HCT116 (cell line): ENCODE results near the gene PPP2R5B. TPM values are rescaled to one million over a fixed set of nuclear protein-coding genes. Genes with fewer than 3 reads are reported as not detected.

ENCODE experiments used
- ATAC-seq: fragments of 200-7000 bp; cut with Tn5 transposase; 2 replicates; pipeline ENCODE4 v1.9.1; 2020; ENCODE audit warnings: mild to moderate bottlenecking, moderate library complexity
- BruUV-seq: library from RNA; stranded (reverse); fragments of 400-500 nt; replicated peaks from 2 replicates; lab custom pipeline; 2021; lab: Mats Ljungman, UMichigan
- CTCF ChIA-PET: fragments of 300-600 bp; sonication (Branson Sonifier 250); formaldehyde crosslinking; loops from one replicate; lab custom pipeline; 2021; ENCODE audit warnings: antibody characterized with exemption; lab: Charles Lee
- POLR2A ChIA-PET: fragments of 300-600, 350-600 bp; sonication (Branson Sonifier 250); formaldehyde crosslinking; loops from one replicate; lab custom pipeline; 2021; ENCODE audit warnings: antibody characterized with exemption; lab: Charles Lee
- RAD21 ChIA-PET, 2 experiments: fragments of 300-600 bp; sonication (Branson Sonifier 250); formaldehyde crosslinking; loops; one replicate each; lab custom pipeline; 2023; ENCODE audit warnings: low total read pairs in 2 of 2; ENCODE audit not compliant: uncharacterized antibody in 2 of 2, unreplicated experiment in 2 of 2, low non-redundant PET in 1 of 2; lab: Charles Lee
- DNase-seq: peaks from one replicate; pipeline ENCODE4 v3.0.0-alpha.2; 2010; ENCODE audit warnings: low read depth, low spot score
- H2AFZ ChIP-seq: fragments of 200-600 bp; shearing (Covaris generic), sonication (generic); 2 replicates; pipeline ENCODE4 v1.6.1; 2017; ENCODE audit warnings: low read depth, mixed run types, mixed read lengths, antibody characterized with exemption, low read length; ENCODE audit not compliant: poor library complexity, severe bottlenecking
- H3K27ac ChIP-seq: 2 replicates; pipeline ENCODE4 v1.5.1; 2012; ENCODE audit warnings: low read depth, low read length
- H3K27me3 ChIP-seq: fragments of 200-600 bp; sonication (generic); 2 replicates; pipeline ENCODE4 v1.6.1; 2016; ENCODE audit warnings: mixed run types, low read length, mixed read lengths; ENCODE audit not compliant: insufficient read depth
- H3K36me3 ChIP-seq, 2 experiments: fragments of 200-500 bp in 1 of 2; fragments of 200-600 bp in 1 of 2; sonication (Bioruptor generic) in 1 of 2; sonication (generic) in 1 of 2; 2 replicates each; pipeline versions ENCODE4 v1.5.1 to v1.6.1; 2014 to 2016; ENCODE audit warnings: low read length in 2 of 2, inconsistent platforms in 1 of 2, mixed read lengths in 1 of 2, mixed run types in 1 of 2; ENCODE audit not compliant: insufficient read depth in 2 of 2, control insufficient read depth in 1 of 2
- H3K4me1 ChIP-seq, 2 experiments: fragments of 200-600 bp in 1 of 2; sonication (generic) in 1 of 2; 2 replicates each; pipeline versions ENCODE4 v1.5.1 to v1.6.1; 2012 to 2017; ENCODE audit warnings: low read length in 2 of 2, inconsistent platforms in 1 of 2, mild to moderate bottlenecking in 1 of 2, mixed read lengths in 1 of 2, mixed run types in 1 of 2, moderate library complexity in 1 of 2; ENCODE audit not compliant: insufficient read depth in 2 of 2, control insufficient read depth in 1 of 2
- H3K4me2 ChIP-seq: fragments of 200-600 bp; sonication (generic); 2 replicates; pipeline ENCODE4 v1.6.1; 2017; ENCODE audit warnings: mixed run types, low read length, mixed read lengths
- H3K4me3 ChIP-seq, 2 experiments: fragments of 200-600 bp in 1 of 2; sonication (generic) in 1 of 2; replicated peaks in 1 of 2; 2 replicates each; pipeline ENCODE4 v1.5.1; 2011 to 2016; ENCODE audit warnings: low read length in 2 of 2, control low read depth in 1 of 2, low read depth in 1 of 2, mild to moderate bottlenecking in 1 of 2, mixed read lengths in 1 of 2, mixed run types in 1 of 2
- H3K79me2 ChIP-seq: fragments of 200-600 bp; sonication (generic); 2 replicates; pipeline ENCODE4 v1.6.1; 2017; ENCODE audit warnings: mild to moderate bottlenecking, mixed run types, low read length, moderate library complexity, mixed read lengths; ENCODE audit not compliant: insufficient read depth
- H3K9ac ChIP-seq: fragments of 200-600 bp; sonication (generic); 2 replicates; pipeline ENCODE4 v1.6.1; 2016; ENCODE audit warnings: low read length, mixed read lengths
- H3K9me2 ChIP-seq: fragments of 200-600 bp; sonication (generic), shearing (Covaris generic); 2 replicates; pipeline ENCODE4 v1.6.1; 2017; ENCODE audit warnings: mixed run types, mild to moderate bottlenecking, moderate library complexity; ENCODE audit not compliant: insufficient read depth
- H3K9me3 ChIP-seq, 2 experiments: fragments of 200-500 bp in 1 of 2; fragments of 200-600 bp in 1 of 2; sonication (Bioruptor generic) in 1 of 2; sonication (generic) in 1 of 2; 2 replicates each; pipeline ENCODE4 v1.6.1; 2014 to 2017; ENCODE audit warnings: low read length in 2 of 2, mixed read lengths in 2 of 2, inconsistent platforms in 1 of 2, low read depth in 1 of 2, mild to moderate bottlenecking in 1 of 2, mixed run types in 1 of 2, moderate library complexity in 1 of 2; ENCODE audit not compliant: control insufficient read depth in 1 of 2, insufficient read depth in 1 of 2
- H4K20me1 ChIP-seq: fragments of 200-600 bp; sonication (generic), shearing (Covaris generic); 2 replicates; pipeline ENCODE4 v1.6.1; 2017; ENCODE audit warnings: mixed run types, mild to moderate bottlenecking, moderate library complexity; ENCODE audit not compliant: insufficient read depth
- CBX3 ChIP-seq: IDR thresholded peaks from 2 replicates; pipeline ENCODE4 v1.6.1; 2012; ENCODE audit warnings: low read depth
- CEBPB ChIP-seq: IDR thresholded peaks from 2 replicates; pipeline ENCODE4 v1.6.1; 2012; ENCODE audit warnings: low read depth
- EGR1 ChIP-seq: IDR thresholded peaks from 2 replicates; pipeline ENCODE4 v1.6.1; 2012; ENCODE audit warnings: low read depth
- EZH2 ChIP-seq: fragments of 200-600 bp; sonication (generic); IDR thresholded peaks from 2 replicates; pipeline ENCODE4 v1.6.1; 2017; ENCODE audit warnings: antibody characterized with exemption, mixed run types
- EZH2phosphoT487 ChIP-seq: fragments of 200-600 bp; IDR thresholded peaks from 2 replicates; pipeline ENCODE4 v1.6.1; 2018; ENCODE audit warnings: antibody characterized with exemption, borderline replicate concordance
- FOSL1 ChIP-seq: IDR thresholded peaks from 2 replicates; pipeline ENCODE4 v1.6.1; 2012; ENCODE audit warnings: low read depth
- JUND ChIP-seq: IDR thresholded peaks from 2 replicates; pipeline ENCODE4 v1.6.1; 2012
- POLR2A ChIP-seq: IDR thresholded peaks from 2 replicates; pipeline ENCODE4 v1.7.0; 2011; ENCODE audit warnings: borderline replicate concordance; ENCODE audit not compliant: insufficient read depth, insufficient read length; ENCODE audit errors: extremely low read depth
- POLR2AphosphoS5 ChIP-seq: IDR thresholded peaks from 2 replicates; pipeline ENCODE4 v1.6.1; 2011; ENCODE audit warnings: mild to moderate bottlenecking, low read depth, low read length, moderate library complexity
- RAD21 ChIP-seq: IDR thresholded peaks from 2 replicates; pipeline ENCODE4 v1.6.1; 2012; ENCODE audit warnings: low read depth, mild to moderate bottlenecking
- SP1 ChIP-seq: IDR thresholded peaks from 2 replicates; pipeline ENCODE4 v1.6.1; 2012; ENCODE audit warnings: low read depth
- YY1 ChIP-seq: IDR thresholded peaks from 2 replicates; pipeline ENCODE4 v1.6.1; 2011; ENCODE audit warnings: low read length, low read depth, moderate library complexity, mild to moderate bottlenecking; ENCODE audit not compliant: insufficient replicate concordance; ENCODE audit errors: extremely low read depth
- ZFX ChIP-seq: fragments of 450-650 bp; IDR thresholded peaks from 2 replicates; pipeline ENCODE4 v1.6.1; 2017
- ZNF274 ChIP-seq: fragments of 200-500 bp; sonication (Bioruptor generic); IDR thresholded peaks from 2 replicates; pipeline ENCODE4 v1.6.1; 2014; ENCODE audit warnings: mild to moderate bottlenecking, low read depth, low read length, inconsistent platforms
- intact Hi-C: fragments of 100-400 bp; cut with micrococcal nuclease; formaldehyde crosslinking; loops from 2 replicates; pipeline ENCODE4 v1.10.0; 2022
- total RNA-seq: library from RNA; stranded (reverse); gene quantifications from one replicate; pipeline ENCODE4 v1.2.1, GENCODE V29; 2021; ENCODE audit not compliant: unreplicated experiment
- TF ChIP-seq, protein P1 (sequence below): IDR thresholded peaks from 2 replicates; pipeline ENCODE4 v1.6.1; 2012; ENCODE audit warnings: low read depth
- TF ChIP-seq, protein P2 (sequence below), 3 experiments: fragments of 200-600 bp in 1 of 3; sonication (generic) in 1 of 3; IDR thresholded peaks in 2 of 3; conservative IDR thresholded peaks in 1 of 3; 2 replicates each; pipeline ENCODE4 v1.5.1; 2012 to 2017; ENCODE audit warnings: low read depth in 2 of 3, low read length in 2 of 3, antibody characterized with exemption in 1 of 3, borderline replicate concordance in 1 of 3, control low read depth in 1 of 3, mild to moderate bottlenecking in 1 of 3, mixed read lengths in 1 of 3, mixed run types in 1 of 3, moderate library complexity in 1 of 3; ENCODE audit not compliant: insufficient read depth in 1 of 3
- TF ChIP-seq, protein P3 (sequence below): IDR thresholded peaks from 2 replicates; pipeline ENCODE4 v1.6.1; 2012

Gene PPP2R5B
- total RNA-seq, 1 experiment from 2014 or later = 10.9 TPM

DNA sequence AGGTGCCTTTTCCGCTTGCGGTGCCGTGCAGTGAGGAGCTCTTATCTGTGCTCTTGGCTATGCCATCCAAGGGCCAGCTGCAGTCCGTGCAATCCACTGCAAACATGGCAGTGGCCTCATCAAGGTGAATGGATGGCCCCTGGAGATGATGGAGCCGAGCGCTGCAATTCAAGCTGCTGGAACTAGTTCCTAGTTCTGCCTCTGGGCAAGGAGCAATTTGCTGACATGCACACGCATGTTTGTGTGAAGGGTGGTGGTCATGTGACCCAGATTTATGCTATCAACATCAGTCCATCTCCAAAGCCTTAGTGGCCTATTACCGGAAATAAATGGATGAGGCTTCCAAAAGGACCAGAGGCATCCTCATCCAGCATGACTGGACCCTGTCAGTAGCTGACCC lies 43.0 kb upstream of the PPP2R5B start:
- H3K9ac ChIP-seq = no peak overlapping the region
- H3K36me3 ChIP-seq = peaks cover 0 to under 1% of the 10 kb centered on the region in 2 experiments; a peak in 1 of 4 replicates
- no peaks in the 10 kb centered on the region for H3K9me3 ChIP-seq
- no peak for TF ChIP-seq RAD21
- TF ChIP-seq CBX3 = no peak
- TF ChIP-seq EZH2 = no peak
- TF ChIP-seq YY1 = no peak
- TF ChIP-seq ZFX = no peak
- TF ChIP-seq SP1 = no peak
- no peak for TF ChIP-seq EGR1
- TF ChIP-seq, all 23 proteins: peak for 0
- ChIA-PET CTCF (no interaction called here), RAD21 (no interaction called here), POLR2A (no interaction called here)
- no peaks in the 10 kb centered on the region for H3K27me3 ChIP-seq
- peaks cover 23% of the 10 kb centered on the region for H3K79me2 ChIP-seq
- H4K20me1 ChIP-seq = no peaks in the 10 kb centered on the region
- no peaks in the 10 kb centered on the region for H3K9me2 ChIP-seq
- no peak for DNase-seq
- H2AFZ ChIP-seq = no peak overlapping the region
- H3K4me1 ChIP-seq = peaks cover 13 to 26% of the 10 kb centered on the region in 2 experiments
- intact Hi-C loops = no loop called here
- no peak overlapping the region for H3K4me3 ChIP-seq
- no peak overlapping the region for H3K4me2 ChIP-seq
- no TSS peak for BruUV-seq
- H3K27ac ChIP-seq = no peak overlapping the region
- no peak for ATAC-seq

DNA sequence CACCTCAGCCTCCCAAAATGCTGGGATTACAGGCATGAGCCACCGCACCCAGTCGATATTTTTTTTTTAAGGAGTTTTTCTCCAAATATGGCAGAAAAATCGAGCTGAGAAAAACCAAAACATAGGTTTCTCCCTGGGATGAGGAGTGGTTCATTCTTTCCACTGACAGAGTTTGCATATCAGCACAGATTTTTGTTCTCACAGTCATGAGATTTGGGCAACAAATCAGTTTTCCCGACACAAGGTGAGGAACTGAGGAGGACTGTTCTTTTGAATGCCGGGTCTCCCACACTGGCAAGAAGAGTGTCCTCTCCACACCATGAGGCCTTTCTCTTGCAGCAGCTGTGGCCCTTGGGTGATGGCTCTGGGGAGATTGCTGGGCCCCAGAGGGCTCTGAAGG lies 42.2 kb upstream of the PPP2R5B start:
- H3K4me3 ChIP-seq = no peak overlapping the region
- no peak overlapping the region for H3K4me2 ChIP-seq
- POLR2A ChIA-PET = no interaction called here
- peaks cover 15% of the 10 kb centered on the region for H3K79me2 ChIP-seq
- RAD21 ChIA-PET = no interaction called here
- H3K9ac ChIP-seq = no peak overlapping the region
- no peak overlapping the region for H3K27ac ChIP-seq
- H3K4me1 ChIP-seq = peaks cover 6 to 21% of the 10 kb centered on the region in 2 experiments; a peak in 3 of 4 replicates
- H3K36me3 ChIP-seq = no peaks in the 10 kb centered on the region
- no peaks in the 10 kb centered on the region for H4K20me1 ChIP-seq
- no peaks in the 10 kb centered on the region for H3K27me3 ChIP-seq
- no peak overlapping the region for H2AFZ ChIP-seq
- CTCF ChIA-PET = no interaction called here
- intact Hi-C loops = no loop called here
- H3K9me3 ChIP-seq = no peaks in the 10 kb centered on the region
- no peak for DNase-seq
- no TSS peak for BruUV-seq
- no peak for ATAC-seq
- H3K9me2 ChIP-seq = no peaks in the 10 kb centered on the region
- TF ChIP-seq, protein P1, sequence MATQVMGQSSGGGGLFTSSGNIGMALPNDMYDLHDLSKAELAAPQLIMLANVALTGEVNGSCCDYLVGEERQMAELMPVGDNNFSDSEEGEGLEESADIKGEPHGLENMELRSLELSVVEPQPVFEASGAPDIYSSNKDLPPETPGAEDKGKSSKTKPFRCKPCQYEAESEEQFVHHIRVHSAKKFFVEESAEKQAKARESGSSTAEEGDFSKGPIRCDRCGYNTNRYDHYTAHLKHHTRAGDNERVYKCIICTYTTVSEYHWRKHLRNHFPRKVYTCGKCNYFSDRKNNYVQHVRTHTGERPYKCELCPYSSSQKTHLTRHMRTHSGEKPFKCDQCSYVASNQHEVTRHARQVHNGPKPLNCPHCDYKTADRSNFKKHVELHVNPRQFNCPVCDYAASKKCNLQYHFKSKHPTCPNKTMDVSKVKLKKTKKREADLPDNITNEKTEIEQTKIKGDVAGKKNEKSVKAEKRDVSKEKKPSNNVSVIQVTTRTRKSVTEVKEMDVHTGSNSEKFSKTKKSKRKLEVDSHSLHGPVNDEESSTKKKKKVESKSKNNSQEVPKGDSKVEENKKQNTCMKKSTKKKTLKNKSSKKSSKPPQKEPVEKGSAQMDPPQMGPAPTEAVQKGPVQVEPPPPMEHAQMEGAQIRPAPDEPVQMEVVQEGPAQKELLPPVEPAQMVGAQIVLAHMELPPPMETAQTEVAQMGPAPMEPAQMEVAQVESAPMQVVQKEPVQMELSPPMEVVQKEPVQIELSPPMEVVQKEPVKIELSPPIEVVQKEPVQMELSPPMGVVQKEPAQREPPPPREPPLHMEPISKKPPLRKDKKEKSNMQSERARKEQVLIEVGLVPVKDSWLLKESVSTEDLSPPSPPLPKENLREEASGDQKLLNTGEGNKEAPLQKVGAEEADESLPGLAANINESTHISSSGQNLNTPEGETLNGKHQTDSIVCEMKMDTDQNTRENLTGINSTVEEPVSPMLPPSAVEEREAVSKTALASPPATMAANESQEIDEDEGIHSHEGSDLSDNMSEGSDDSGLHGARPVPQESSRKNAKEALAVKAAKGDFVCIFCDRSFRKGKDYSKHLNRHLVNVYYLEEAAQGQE = no peak
- TF ChIP-seq POLR2A (no peak), JUND (no peak), YY1 (no peak), SP1 (no peak), EZH2phosphoT487 (no peak), EZH2 (no peak), ZNF274 (no peak), FOSL1 (no peak), POLR2AphosphoS5 (no peak), CEBPB (no peak), CBX3 (no peak)
- TF ChIP-seq, protein P2, sequence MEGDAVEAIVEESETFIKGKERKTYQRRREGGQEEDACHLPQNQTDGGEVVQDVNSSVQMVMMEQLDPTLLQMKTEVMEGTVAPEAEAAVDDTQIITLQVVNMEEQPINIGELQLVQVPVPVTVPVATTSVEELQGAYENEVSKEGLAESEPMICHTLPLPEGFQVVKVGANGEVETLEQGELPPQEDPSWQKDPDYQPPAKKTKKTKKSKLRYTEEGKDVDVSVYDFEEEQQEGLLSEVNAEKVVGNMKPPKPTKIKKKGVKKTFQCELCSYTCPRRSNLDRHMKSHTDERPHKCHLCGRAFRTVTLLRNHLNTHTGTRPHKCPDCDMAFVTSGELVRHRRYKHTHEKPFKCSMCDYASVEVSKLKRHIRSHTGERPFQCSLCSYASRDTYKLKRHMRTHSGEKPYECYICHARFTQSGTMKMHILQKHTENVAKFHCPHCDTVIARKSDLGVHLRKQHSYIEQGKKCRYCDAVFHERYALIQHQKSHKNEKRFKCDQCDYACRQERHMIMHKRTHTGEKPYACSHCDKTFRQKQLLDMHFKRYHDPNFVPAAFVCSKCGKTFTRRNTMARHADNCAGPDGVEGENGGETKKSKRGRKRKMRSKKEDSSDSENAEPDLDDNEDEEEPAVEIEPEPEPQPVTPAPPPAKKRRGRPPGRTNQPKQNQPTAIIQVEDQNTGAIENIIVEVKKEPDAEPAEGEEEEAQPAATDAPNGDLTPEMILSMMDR (IDR thresholded peaks at IDR 0.05 in 2 of 3, conservative IDR thresholded peaks at IDR 0.05 in 1 of 3; ENCODE audit: borderline replicate concordance in 1 of 3, insufficient read depth in 1 of 3, low read depth in 2 of 3, low read length in 2 of 3) = no peak
- TF ChIP-seq, protein P3, sequence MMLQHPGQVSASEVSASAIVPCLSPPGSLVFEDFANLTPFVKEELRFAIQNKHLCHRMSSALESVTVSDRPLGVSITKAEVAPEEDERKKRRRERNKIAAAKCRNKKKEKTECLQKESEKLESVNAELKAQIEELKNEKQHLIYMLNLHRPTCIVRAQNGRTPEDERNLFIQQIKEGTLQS = no peak
